ENCODE results near the gene C14orf39.

DNA sequence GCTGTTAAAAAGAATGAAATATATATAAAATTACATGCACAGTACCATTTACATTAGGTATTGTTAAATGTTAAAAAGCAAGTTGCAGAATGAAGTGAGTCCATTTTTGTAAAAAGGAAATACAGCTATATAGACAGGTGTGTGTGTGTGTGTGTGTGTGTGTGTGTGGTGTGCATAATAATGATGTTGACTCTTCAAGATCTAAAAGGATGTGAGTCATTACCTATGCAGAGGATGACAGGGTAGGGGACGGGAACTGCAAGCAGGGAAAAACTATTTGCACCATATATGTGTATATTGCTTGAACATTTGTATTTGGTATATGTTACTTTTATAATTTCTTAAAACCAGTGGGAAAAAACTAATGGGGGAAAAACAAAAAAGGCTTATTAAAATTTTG, 3.1 kb downstream of the C14orf39 start:
- TF ChIP-seq, protein P1, sequence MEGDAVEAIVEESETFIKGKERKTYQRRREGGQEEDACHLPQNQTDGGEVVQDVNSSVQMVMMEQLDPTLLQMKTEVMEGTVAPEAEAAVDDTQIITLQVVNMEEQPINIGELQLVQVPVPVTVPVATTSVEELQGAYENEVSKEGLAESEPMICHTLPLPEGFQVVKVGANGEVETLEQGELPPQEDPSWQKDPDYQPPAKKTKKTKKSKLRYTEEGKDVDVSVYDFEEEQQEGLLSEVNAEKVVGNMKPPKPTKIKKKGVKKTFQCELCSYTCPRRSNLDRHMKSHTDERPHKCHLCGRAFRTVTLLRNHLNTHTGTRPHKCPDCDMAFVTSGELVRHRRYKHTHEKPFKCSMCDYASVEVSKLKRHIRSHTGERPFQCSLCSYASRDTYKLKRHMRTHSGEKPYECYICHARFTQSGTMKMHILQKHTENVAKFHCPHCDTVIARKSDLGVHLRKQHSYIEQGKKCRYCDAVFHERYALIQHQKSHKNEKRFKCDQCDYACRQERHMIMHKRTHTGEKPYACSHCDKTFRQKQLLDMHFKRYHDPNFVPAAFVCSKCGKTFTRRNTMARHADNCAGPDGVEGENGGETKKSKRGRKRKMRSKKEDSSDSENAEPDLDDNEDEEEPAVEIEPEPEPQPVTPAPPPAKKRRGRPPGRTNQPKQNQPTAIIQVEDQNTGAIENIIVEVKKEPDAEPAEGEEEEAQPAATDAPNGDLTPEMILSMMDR (IDR thresholded peaks at IDR 0.05): no peak
- no peak for TF ChIP-seq ZFX (IDR thresholded peaks at IDR 0.05; ENCODE audit: borderline replicate concordance)
